Neuronal stem cell (in vitro differentiated cells): ENCODE data around the gene PARG.

ENCODE experiments used
- DNase-seq: peaks from one replicate; pipeline ENCODE4 v3.0.0-alpha.2; 2013; ENCODE audit warnings: low spot score
- H2AFZ ChIP-seq: one replicate; pipeline ENCODE4 v1.6.1; 2013; ENCODE audit warnings: mild to moderate bottlenecking, low read length, inconsistent platforms
- H2AK5ac ChIP-seq: 2 replicates; pipeline ENCODE4 v1.6.1; 2013; ENCODE audit warnings: low read depth, mild to moderate bottlenecking, inconsistent platforms, low read length, moderate library complexity, mixed read lengths
- H2BK120ac ChIP-seq: 2 replicates; pipeline ENCODE4 v1.6.1; 2013; ENCODE audit warnings: low read depth, mild to moderate bottlenecking, inconsistent platforms, low read length, moderate library complexity, mixed read lengths
- H2BK12ac ChIP-seq: one replicate; pipeline ENCODE4 v1.6.1; 2013; ENCODE audit warnings: low read length, inconsistent platforms
- H2BK15ac ChIP-seq: 2 replicates; pipeline ENCODE4 v1.6.1; 2013; ENCODE audit warnings: mild to moderate bottlenecking, low read length, inconsistent platforms, mixed read lengths
- H2BK5ac ChIP-seq: one replicate; pipeline ENCODE4 v1.6.1; 2013; ENCODE audit warnings: inconsistent platforms, mild to moderate bottlenecking, low read length, moderate library complexity
- H3K14ac ChIP-seq: one replicate; pipeline ENCODE4 v1.6.1; 2013; ENCODE audit warnings: low read length, inconsistent platforms
- H3K18ac ChIP-seq: 2 replicates; pipeline ENCODE4 v1.6.1; 2013; ENCODE audit warnings: low read length, inconsistent platforms
- H3K23ac ChIP-seq: 2 replicates; pipeline ENCODE4 v1.6.1; 2013; ENCODE audit warnings: low read depth, mild to moderate bottlenecking, mixed read lengths, low read length, inconsistent platforms; ENCODE audit not compliant: poor library complexity
- H3K27ac ChIP-seq: replicated peaks from 3 replicates; pipeline ENCODE4 v1.5.1; 2013; ENCODE audit warnings: low read length, inconsistent platforms
- H3K27me3 ChIP-seq, 3 experiments: 2 replicates each; pipeline ENCODE4 v1.6.1; 2013; ENCODE audit warnings: low read length in 3 of 3, mild to moderate bottlenecking in 2 of 3, inconsistent platforms in 1 of 3, low read depth in 1 of 3, mixed read lengths in 1 of 3, moderate library complexity in 1 of 3; ENCODE audit not compliant: control insufficient read depth in 3 of 3, insufficient read depth in 3 of 3
- H3K36me3 ChIP-seq, 2 donors: replicated peaks in 1 of 2; 2 replicates each; pipeline ENCODE4 v1.6.1; 2013; ENCODE audit warnings: low read length in 2 of 2; ENCODE audit not compliant: control insufficient read depth in 2 of 2, insufficient read depth in 2 of 2
- H3K4ac ChIP-seq: 2 replicates; pipeline ENCODE4 v1.6.1; 2013; ENCODE audit warnings: inconsistent platforms, mild to moderate bottlenecking, low read length, moderate library complexity
- H3K4me1 ChIP-seq, 2 donors: 1 replicate in 1 of 2; 2 replicates in 1 of 2; pipeline ENCODE4 v1.6.1; 2013; ENCODE audit warnings: low read length in 2 of 2, low read depth in 1 of 2; ENCODE audit not compliant: control insufficient read depth in 2 of 2, insufficient read depth in 1 of 2
- H3K4me2 ChIP-seq: one replicate; pipeline ENCODE4 v1.6.1; 2013; ENCODE audit warnings: mild to moderate bottlenecking, low read length, inconsistent platforms; ENCODE audit not compliant: insufficient read depth, poor library complexity, severe bottlenecking
- H3K4me3 ChIP-seq, 2 donors: 2 replicates each; pipeline ENCODE4 v1.5.1; 2013; ENCODE audit warnings: low read length in 2 of 2, mild to moderate bottlenecking in 2 of 2, inconsistent platforms in 1 of 2, moderate library complexity in 1 of 2
- H3K79me1 ChIP-seq: one replicate; pipeline ENCODE4 v1.6.1; 2013; ENCODE audit warnings: low read depth, mild to moderate bottlenecking, inconsistent platforms, low read length, moderate library complexity
- H3K9ac ChIP-seq: one replicate; pipeline ENCODE4 v1.6.1; 2013; ENCODE audit warnings: mild to moderate bottlenecking, low read depth, low read length, inconsistent platforms; ENCODE audit not compliant: poor library complexity
- H3K9me3 ChIP-seq, 2 donors: replicated peaks in 1 of 2; 2 replicates each; pipeline versions ENCODE3 to v1.6.1; 2013; ENCODE audit warnings: low read length in 2 of 2, mild to moderate bottlenecking in 2 of 2, inconsistent platforms in 1 of 2, low read depth in 1 of 2, mixed read lengths in 1 of 2, moderate library complexity in 1 of 2; ENCODE audit not compliant: control insufficient read depth in 2 of 2, insufficient read depth in 1 of 2
- H4K8ac ChIP-seq: one replicate; pipeline ENCODE4 v1.6.1; 2013; ENCODE audit warnings: low read depth, mild to moderate bottlenecking, inconsistent platforms, low read length, moderate library complexity
- H4K91ac ChIP-seq: one replicate; pipeline ENCODE4 v1.6.1; 2013; ENCODE audit warnings: low read length, low read depth, mild to moderate bottlenecking, inconsistent platforms; ENCODE audit not compliant: poor library complexity
- WGBS, 2 donors: extraction: QIAGEN DNeasy Blood & Tissue Kit; methylation state at CpG; one replicate each; pipeline ENCODE4 v1.1.7; 2013; ENCODE audit warnings: missing lambda C conversion rate in 2 of 2, mixed read lengths in 1 of 2; ENCODE audit not compliant: insufficient read length in 2 of 2, insufficient replicate concordance in 1 of 2; ENCODE audit errors: extremely low coverage in 2 of 2; 5-methylcytosine and 5-hydroxymethylcytosine counted together

Gene PARG

GRCh38 chr10:49827297-49827696 lies 114.5 kb downstream of the PARG start:
- no peak overlapping the region for H2BK5ac ChIP-seq
- H3K4me1 ChIP-seq: peaks cover 9 to 27% of the 10 kb centered on the region in 2 donors
- no peaks in the 10 kb centered on the region for H3K79me1 ChIP-seq
- no peak overlapping the region for H3K9ac ChIP-seq
- H3K27ac ChIP-seq: no peak overlapping the region
- no peak overlapping the region for H2BK120ac ChIP-seq
- no peak overlapping the region for H2BK15ac ChIP-seq
- no peak overlapping the region for H3K4me2 ChIP-seq
- no peak overlapping the region for H3K4ac ChIP-seq
- no peak for DNase-seq
- H2AK5ac ChIP-seq: no peak overlapping the region
- peaks cover 3 to 20% of the 10 kb centered on the region in 2 donors for H3K9me3 ChIP-seq
- H2BK12ac ChIP-seq: no peak overlapping the region
- no peak overlapping the region for H3K4me3 ChIP-seq
- no CpG with 5 or more reads among the region's 3 CpGs for WGBS, 2 donors
- no peaks in the 10 kb centered on the region for H3K27me3 ChIP-seq
- no peak overlapping the region for H3K18ac ChIP-seq
- H3K36me3 ChIP-seq: peaks cover 12 to 50% of the 10 kb centered on the region in 2 donors
- no peak overlapping the region for H3K14ac ChIP-seq
- H3K23ac ChIP-seq: no peak overlapping the region
- no peak overlapping the region for H4K91ac ChIP-seq
- no peak overlapping the region for H4K8ac ChIP-seq
- H2AFZ ChIP-seq: no peak overlapping the region

DNA sequence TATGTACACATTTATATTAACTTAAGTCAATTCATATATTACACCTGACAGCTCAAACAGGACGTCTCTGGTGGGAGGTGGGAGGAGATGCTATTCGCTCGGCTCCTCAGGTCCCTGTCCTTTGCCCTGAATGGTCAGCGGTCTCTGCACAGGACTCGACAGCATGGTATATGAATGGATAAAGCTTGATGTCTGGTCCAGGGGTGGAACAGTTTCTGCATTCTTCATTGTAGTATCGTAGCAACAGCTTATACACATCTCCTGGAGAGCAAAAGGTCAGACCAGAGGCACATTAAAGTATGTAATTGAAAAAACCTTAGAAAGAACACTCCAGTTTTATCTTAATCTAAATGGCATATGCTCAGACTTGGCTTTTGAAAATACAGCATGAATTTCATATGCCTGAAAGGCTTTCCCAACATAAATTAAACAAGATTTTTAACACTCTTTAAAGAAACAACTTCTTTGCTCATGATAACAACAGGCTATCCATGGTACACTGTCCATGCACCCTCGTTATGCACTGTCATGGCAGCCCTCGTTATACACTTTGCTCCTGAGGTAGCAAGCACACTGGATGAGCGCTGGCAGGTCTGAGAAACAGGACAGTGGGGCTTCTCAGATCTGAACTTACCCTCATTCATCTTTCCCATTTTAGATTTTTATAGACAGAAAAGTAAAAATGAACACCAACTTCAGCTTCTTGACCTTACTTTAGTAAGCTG lies 122.4 kb downstream of the PARG start:
- H2AK5ac ChIP-seq: no peak overlapping the region
- no peak overlapping the region for H3K23ac ChIP-seq
- H2AFZ ChIP-seq: no peak overlapping the region
- no peak overlapping the region for H4K8ac ChIP-seq
- no peak overlapping the region for H3K9ac ChIP-seq
- no peak overlapping the region for H2BK5ac ChIP-seq
- no peak overlapping the region for H3K4me2 ChIP-seq
- H2BK15ac ChIP-seq: no peak overlapping the region
- peaks cover 3 to 24% of the 10 kb centered on the region in 2 donors for H3K9me3 ChIP-seq
- no peak overlapping the region for H2BK120ac ChIP-seq
- H3K14ac ChIP-seq: no peak overlapping the region
- no peak overlapping the region for H3K27ac ChIP-seq
- WGBS, 2 donors: no CpG with 5 or more reads among the region's 9 CpGs
- peaks cover 3 to 28% of the 10 kb centered on the region in 2 donors for H3K4me1 ChIP-seq
- H2BK12ac ChIP-seq: no peak overlapping the region
- H3K36me3 ChIP-seq: peaks cover 9 to 56% of the 10 kb centered on the region in 2 donors
- no peaks in the 10 kb centered on the region for H3K27me3 ChIP-seq
- no peak overlapping the region for H3K4me3 ChIP-seq
- H3K18ac ChIP-seq: no peak overlapping the region
- no peak for DNase-seq
- no peaks in the 10 kb centered on the region for H3K79me1 ChIP-seq
- no peak overlapping the region for H4K91ac ChIP-seq
- H3K4ac ChIP-seq: no peak overlapping the region

GRCh38 chr10:49817845-49818244 lies 124.0 kb downstream of the PARG start:
- H3K36me3 ChIP-seq: peaks cover 9 to 55% of the 10 kb centered on the region in 2 donors
- H3K27me3 ChIP-seq: no peaks in the 10 kb centered on the region
- WGBS, 2 donors: no CpG with 5 or more reads among the region's 5 CpGs
- H3K4me1 ChIP-seq: peaks cover 3 to 28% of the 10 kb centered on the region in 2 donors
- H3K27ac ChIP-seq: no peak overlapping the region
- DNase-seq: no peak
- no peak overlapping the region for H2AK5ac ChIP-seq
- H3K79me1 ChIP-seq: no peaks in the 10 kb centered on the region
- no peak overlapping the region for H2BK5ac ChIP-seq
- H4K8ac ChIP-seq: no peak overlapping the region
- H3K23ac ChIP-seq: no peak overlapping the region
- H4K91ac ChIP-seq: no peak overlapping the region
- no peak overlapping the region for H2AFZ ChIP-seq
- no peak overlapping the region for H3K18ac ChIP-seq
- H3K9me3 ChIP-seq: peaks cover 3 to 18% of the 10 kb centered on the region in 2 donors
- no peak overlapping the region for H2BK15ac ChIP-seq
- no peak overlapping the region for H2BK120ac ChIP-seq
- no peak overlapping the region for H3K9ac ChIP-seq
- H3K14ac ChIP-seq: no peak overlapping the region
- H2BK12ac ChIP-seq: no peak overlapping the region
- H3K4me3 ChIP-seq: no peak overlapping the region
- no peak overlapping the region for H3K4ac ChIP-seq
- no peak overlapping the region for H3K4me2 ChIP-seq

DNA sequence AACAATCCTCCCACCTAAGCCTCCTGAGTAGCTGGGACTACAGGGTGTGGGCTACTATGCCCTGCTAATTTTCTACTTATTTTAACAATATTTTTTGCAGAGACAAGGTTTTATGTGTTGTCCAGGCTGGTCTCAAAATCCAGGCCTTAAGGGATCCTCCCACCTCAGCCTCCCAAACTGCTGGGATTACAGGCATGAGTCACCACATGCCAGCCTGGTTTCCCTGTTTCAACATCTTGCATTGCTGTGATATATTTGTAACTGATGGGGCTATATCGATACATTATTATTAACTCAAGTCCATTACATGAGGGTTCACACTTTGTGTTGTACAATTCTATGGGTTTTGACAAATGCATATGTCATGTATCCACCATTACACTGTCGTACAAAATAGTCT lies 137.8 kb downstream of the PARG start:
- H2AFZ ChIP-seq: no peak overlapping the region
- no peaks in the 10 kb centered on the region for H3K36me3 ChIP-seq
- no peaks in the 10 kb centered on the region for H3K27me3 ChIP-seq
- no peak overlapping the region for H4K91ac ChIP-seq
- H3K18ac ChIP-seq: no peak overlapping the region
- H2BK120ac ChIP-seq: no peak overlapping the region
- no peak overlapping the region for H2BK5ac ChIP-seq
- no peak overlapping the region for H4K8ac ChIP-seq
- H3K4me2 ChIP-seq: no peak overlapping the region
- no peak overlapping the region for H2AK5ac ChIP-seq
- no peak overlapping the region for H2BK12ac ChIP-seq
- no peak overlapping the region for H3K9ac ChIP-seq
- H3K14ac ChIP-seq: no peak overlapping the region
- no peaks in the 10 kb centered on the region for H3K79me1 ChIP-seq
- H3K27ac ChIP-seq: no peak overlapping the region
- peaks cover 0 to 13% of the 10 kb centered on the region in 2 donors for H3K9me3 ChIP-seq
- H3K4ac ChIP-seq: no peak overlapping the region
- WGBS, 2 donors: no CpG with 5 or more reads among the region's 2 CpGs
- H3K23ac ChIP-seq: no peak overlapping the region
- no peaks in the 10 kb centered on the region for H3K4me1 ChIP-seq
- H2BK15ac ChIP-seq: no peak overlapping the region
- H3K4me3 ChIP-seq: no peak overlapping the region
- DNase-seq: no peak
